Effector CD4-positive, alpha-beta T cell (primary cell): Measurements from ENCODE around the gene MARCHF10.

Source experiments
- DNase-seq: peaks from one replicate; pipeline ENCODE4 v3.0.0-alpha.2; 2020

MARCHF10 gene

DNA sequence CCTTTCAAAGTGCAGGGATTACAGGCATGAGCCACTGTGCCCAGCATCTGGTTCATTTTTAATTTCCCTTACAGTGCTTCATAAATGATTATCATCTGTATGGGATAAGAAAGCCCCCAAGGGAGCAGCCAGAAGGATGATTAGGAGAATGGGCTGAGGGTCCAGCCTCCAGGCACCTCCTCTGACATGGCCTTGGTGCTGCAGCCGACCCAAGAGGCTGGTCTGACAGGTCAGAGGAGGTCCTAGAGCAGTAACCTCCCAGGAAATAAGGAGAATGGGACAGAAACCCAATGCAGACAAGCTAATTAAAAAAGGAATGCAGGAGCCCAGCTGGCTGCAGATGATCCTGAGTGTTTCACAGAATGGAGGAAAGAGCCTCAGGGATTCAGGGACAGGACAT lies 151.7 kb downstream of the MARCHF10 start:
- no peak for DNase-seq

DNA sequence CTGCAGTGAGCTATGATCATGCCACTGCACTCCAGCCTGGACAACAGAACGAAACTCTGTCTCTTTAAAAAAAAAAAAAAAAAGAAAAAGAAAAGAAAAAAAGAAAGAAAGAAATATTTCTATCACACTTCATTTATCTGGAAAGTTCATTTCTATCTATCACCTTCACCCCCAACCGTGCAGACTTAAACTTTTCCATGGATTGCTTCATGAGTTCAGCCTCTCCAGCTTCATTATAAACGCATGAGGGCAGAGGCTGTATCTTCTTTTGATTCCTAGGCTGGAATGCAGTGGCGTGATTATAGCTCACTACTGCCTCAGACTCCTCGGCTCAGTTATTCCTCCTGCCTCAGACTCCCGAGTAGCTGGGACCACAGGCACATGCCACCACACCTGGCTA lies 152.5 kb downstream of the MARCHF10 start:
- no peak for DNase-seq

DNA sequence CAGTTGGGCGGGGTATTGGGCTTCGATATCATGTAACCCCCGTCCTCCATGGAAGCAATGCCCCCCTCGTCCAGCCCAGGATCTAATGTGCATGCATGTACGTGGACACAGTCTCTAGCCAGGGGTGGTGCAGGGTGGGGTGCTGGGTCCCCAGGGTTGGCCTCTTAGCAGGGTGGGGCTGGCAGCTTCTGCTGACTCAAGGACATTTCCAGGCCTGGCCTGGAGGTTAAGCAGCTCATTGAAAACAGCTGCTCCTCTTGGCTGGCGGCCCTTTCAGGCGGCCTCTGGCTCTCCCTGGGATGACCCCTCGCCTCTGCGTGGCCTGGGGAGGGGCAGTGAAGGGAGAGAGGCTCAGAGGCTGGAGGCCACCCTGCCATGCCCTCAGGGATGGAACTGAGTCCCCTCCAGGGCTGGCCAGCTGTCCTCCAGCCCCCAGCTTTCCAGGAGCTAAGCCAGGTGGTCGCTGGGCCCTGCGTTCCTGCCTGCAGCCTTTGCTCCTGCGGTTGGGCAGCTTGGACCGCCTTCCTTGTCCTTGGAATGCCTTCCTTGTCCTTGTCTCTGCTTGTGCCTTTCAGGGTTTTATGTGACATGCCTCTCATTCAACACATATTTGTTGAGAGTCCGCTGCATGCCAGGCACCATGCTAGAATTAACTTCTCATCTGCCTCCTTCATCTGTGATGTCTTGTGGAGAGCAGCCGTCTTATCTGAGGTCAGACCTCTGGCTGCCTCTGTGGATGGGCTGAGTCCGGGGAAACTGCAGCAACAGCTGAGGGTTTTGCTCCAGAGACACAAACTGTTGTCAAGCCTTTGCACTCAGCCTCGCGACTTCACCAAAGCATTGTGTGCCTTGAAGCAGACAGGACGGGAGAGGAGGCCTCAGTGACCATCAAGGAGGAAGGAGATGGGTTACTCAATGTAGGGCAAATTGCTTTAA lies 154.0 kb downstream of the MARCHF10 start:
- DNase-seq = no peak

DNA sequence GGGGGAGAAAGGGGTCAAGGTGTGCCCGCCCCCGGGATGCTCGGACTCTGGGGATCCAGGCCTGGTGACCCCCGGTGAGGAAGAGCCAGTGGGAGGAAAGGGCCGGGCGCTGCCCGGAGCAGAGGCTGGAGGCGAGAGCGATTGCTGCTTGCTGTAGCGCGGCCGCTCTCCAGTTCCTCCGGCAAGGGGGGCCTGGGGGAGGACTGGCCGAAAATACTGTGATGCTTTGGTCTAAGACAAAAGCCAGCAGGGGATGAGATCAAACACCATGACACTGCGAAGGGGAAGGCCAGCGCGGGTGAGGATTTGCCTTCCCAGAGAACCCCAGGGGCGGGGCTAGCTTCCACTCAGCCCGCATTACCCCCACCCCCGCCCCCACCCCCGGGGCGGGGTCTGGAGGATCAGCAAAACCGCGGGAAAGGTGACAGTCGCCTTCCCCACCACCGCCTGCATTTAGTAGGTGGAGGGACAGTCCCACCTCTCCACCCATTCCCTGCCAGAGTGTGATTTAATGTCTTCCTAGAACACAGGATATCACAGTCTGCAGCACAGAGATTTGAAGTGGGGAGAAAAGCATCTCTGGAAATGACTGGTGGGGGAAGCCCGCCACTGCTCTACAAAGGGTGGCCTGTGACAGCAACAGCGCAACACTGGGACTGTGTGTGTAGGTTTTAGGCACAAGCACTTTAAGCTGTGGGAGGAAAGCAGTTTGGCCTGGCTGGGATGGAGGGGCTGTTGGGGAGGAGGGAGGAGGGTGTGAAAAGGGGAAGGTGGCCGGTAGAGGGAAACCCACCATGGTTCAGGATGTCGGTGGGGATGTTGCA lies 154.9 kb downstream of the MARCHF10 start:
- DNase-seq = peak; percentile 15

DNA sequence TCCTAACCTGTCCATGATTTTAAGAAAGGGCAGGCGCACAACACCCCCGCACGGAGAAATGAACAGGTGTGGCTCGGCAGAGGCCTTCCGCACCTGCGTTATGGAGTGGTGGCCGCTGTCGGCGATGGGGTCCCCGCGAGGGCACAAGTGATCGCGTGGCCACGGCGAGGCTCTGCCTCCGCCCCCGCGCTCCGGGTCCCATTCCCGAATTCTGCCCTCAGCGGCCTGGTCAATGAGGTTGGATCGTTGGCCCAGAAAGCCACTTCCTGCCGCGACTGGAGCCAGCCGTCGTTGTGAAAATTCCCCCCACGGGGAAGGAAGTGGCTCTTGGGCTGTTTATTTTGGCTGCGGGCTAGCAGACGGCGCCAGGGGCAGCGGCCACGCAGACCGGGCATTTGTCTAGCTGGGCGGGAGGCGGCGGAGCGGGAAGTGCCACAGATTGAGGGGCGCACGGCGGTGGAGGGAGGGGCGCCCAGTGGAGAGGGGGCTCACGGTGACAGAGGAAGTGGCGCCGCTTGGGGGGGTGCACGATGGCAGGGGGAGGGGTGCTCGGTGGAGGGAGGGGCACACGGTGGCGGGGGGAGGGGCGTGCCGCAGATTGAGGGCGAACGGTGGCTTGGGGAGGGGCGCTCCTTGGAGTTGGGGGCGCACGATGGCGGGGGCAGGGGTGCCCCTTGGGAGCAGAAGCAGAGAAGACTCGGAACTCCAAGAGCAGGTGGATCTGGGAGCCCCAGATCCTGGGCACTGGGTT lies 155.7 kb downstream of the MARCHF10 start:
- no peak for DNase-seq
